Fibroblast of skin of abdomen (primary cell): ENCODE measurements around the gene OCEL1. TPM values are rescaled to one million over a fixed set of nuclear protein-coding genes. Genes with fewer than 3 reads are reported as not detected.
"Not testable (repeated sequence)": the region's sequence is repeated elsewhere in the genome, so short reads cannot be mapped to it uniquely, and the experiment has no call there.

Source experiments
- DNase-seq: peaks from one replicate; pipeline ENCODE4 v3.0.0-alpha.2; 2013
- polyA plus RNA-seq, 2 experiments: library from polyadenylated mRNA; unstranded; fragments of 120-200 nt; gene quantifications; one replicate each; pipeline ENCODE4 v1.2.1, GENCODE V29; 2013; ENCODE audit not compliant: insufficient read length in 2 of 2

Gene OCEL1, protein sequence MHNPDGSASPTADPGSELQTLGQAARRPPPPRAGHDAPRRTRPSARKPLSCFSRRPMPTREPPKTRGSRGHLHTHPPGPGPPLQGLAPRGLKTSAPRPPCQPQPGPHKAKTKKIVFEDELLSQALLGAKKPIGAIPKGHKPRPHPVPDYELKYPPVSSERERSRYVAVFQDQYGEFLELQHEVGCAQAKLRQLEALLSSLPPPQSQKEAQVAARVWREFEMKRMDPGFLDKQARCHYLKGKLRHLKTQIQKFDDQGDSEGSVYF
- polyA plus RNA-seq (2013, experiment 1 of 2; ENCODE audit: insufficient read length), result 13.6 TPM
- 14.3 TPM for polyA plus RNA-seq (2013, experiment 2 of 2; ENCODE audit: insufficient read length)

- DNase-seq, result peak; percentile 97
Observed at GRCh38 chr19:17226002-17226933, at the start of gene OCEL1. Gene OCEL1 (plus strand): TSS chr19:17226226. CDS start chr19:17226248, 22 bp downstream.

DNA sequence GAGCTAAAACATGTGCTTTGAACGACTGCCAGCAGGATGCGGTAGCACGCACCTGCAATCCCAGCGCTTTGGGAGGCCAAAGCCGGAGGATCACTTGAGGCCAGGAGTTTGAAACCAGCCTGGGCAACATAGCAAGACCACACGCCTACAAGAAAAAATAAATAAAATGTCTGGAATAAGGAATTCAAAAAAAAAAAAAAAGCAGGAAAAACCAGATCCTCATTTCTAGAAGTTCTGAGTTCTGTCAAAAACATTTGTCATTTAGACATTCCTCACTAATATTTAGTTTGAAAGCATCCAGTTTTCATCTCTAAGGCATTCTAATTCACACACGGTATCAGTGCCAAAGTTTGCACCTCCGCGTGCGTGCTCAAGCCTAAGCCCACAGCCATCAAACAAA is 47.7 kb upstream of the OCEL1 start:
- no peak for DNase-seq

- DNase-seq, result no peak
Observed at GRCh38 chr19:17180997-17181702, 44.9 kb upstream of the OCEL1 start.

GRCh38 chr19:17183271-17183761 is 42.7 kb upstream of the OCEL1 start:
- DNase-seq, result no peak

DNA sequence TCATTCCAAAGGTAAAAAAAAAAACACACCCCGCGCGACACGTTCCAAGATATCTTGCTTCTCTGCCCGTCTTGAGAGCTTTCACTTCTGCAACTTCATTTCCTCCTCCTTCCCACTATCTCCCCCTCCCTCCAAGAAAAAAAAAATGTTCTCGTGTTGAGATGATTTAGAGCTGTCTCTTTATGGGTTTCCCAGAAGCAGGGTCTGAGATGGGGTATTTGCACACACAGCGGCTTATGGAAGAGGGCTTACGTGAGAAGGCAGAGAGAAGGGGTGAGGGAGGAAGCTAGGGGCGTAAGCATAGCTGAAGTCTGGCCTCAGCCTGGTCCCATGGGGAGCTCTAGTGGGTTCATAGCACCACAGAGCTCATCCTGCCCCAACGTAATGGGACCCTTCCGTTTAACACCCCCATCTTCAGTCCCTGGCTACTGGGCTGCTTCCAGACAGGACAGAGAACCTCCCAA is 42.1 kb upstream of the OCEL1 start:
- no peak for DNase-seq

- no peak for DNase-seq
Observed at GRCh38 chr19:17184371-17184841, 41.6 kb upstream of the OCEL1 start.

DNA sequence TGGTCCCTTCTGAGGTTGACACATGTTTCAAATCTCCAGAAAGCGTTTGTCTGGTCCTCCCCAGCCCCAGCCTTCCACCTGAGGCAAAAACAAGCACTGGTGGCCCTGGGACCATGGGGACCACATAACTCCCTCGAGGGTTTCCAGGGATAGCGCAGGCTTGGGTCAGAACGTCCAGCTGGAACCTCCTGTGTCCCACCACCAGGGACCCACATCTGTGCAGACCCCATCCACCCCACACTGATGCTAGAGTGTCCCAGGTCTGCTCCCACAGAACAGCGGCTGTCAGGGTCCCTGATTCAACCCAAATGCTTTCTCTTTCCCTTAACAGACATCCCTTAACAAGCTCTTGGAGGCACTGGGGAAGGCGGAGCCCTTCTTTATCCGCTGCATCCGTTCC is 40.4 kb upstream of the OCEL1 start:
- DNase-seq, result no peak

- DNase-seq, result not testable (repeated sequence)
Observed at GRCh38 chr19:17191736-17192135, 34.3 kb upstream of the OCEL1 start.

DNA sequence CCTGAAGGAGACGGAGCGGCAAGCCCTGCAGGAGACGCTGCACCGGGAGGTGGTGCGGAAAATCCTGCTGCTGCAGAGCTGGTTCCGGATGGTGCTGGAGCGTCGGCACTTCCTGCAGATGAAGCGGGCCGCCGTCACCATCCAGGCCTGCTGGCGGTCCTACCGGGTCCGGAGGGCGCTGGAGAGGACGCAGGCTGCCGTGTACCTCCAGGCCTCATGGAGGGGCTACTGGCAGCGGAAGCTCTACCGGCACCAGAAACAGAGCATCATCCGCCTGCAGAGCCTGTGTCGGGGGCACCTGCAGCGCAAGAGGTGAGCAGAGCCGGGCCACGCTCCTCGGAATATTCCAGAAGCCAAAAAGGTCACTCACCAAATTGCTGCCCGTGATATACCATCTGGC is 33.3 kb upstream of the OCEL1 start:
- no peak for DNase-seq

DNA sequence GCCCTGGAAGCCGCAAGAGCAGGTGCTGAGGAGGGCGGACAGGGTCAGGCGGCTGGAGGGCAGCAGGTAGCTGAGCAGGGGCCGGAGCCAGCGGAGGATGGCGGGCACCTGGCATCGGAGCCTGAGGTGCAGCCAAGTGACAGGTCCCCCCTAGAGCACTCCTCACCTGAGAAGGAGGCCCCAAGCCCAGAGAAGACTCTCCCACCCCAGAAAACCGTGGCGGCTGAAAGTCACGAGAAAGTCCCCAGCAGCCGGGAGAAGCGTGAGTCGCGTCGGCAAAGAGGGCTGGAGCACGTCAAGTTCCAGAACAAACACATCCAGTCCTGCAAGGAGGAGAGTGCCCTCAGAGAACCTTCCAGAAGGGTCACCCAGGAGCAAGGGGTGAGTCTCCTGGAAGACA is 31.4 kb upstream of the OCEL1 start:
- DNase-seq, result no peak

DNA sequence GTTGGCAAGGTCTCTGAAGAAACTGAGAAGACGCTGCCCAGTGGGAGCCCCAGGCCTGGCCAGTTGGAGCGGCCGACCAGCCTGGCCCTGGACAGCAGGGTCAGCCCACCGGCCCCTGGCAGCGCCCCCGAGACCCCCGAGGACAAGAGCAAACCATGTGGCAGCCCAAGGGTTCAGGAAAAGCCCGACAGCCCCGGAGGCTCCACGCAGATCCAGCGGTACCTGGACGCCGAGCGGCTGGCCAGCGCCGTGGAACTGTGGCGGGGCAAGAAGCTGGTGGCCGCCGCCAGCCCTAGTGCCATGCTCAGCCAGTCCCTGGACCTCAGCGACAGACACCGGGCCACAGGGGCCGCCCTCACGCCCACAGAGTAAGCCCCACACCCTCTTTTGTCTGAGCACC is 30.9 kb upstream of the OCEL1 start:
- DNase-seq, result no peak

DNA sequence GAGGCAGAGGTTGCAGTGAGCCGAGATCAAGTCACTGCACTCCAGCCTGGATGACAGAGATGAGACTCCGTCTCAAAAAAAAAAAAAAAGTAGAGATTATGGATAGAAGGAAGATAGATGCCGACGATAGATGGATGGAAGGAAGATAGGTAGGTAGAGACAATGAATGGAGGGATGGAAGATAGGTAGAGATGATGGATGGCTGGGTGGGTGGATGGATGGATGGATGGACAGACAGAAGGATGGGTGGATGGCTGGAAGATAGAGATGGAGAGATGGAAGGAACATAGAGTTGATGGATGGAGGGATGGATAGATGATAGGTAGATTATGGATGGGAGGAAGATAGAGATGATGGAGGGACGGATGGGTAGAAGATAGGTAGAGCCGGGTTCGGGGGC is 29.4 kb upstream of the OCEL1 start:
- DNase-seq, result no peak

GRCh38 chr19:17197666-17198065 is 28.4 kb upstream of the OCEL1 start:
- DNase-seq, result no peak

GRCh38 chr19:17200408-17201079 is 25.5 kb upstream of the OCEL1 start:
- no peak for DNase-seq

- no peak for DNase-seq
Observed at GRCh38 chr19:17202249-17202648, 23.8 kb upstream of the OCEL1 start.

DNA sequence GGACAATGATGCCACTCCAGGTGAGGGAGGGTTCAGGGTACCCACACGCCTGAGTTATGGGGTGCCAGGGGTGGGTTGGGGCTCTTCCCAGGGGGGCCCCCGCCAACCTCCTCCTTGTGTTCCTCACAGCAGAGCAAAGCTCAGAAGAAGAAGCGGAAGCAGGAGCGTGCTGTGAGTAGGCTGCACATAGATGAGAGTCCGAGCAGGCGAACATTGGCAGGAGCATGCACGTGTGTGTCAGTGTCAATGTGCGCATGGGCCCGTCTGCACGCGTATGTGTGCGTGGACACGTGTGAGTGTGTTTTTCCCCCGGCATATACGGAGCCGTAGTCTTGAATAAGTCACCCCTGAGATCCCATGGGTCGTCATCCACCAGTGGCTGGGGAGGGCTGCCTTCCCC is 23.3 kb upstream of the OCEL1 start:
- DNase-seq, result no peak

DNA sequence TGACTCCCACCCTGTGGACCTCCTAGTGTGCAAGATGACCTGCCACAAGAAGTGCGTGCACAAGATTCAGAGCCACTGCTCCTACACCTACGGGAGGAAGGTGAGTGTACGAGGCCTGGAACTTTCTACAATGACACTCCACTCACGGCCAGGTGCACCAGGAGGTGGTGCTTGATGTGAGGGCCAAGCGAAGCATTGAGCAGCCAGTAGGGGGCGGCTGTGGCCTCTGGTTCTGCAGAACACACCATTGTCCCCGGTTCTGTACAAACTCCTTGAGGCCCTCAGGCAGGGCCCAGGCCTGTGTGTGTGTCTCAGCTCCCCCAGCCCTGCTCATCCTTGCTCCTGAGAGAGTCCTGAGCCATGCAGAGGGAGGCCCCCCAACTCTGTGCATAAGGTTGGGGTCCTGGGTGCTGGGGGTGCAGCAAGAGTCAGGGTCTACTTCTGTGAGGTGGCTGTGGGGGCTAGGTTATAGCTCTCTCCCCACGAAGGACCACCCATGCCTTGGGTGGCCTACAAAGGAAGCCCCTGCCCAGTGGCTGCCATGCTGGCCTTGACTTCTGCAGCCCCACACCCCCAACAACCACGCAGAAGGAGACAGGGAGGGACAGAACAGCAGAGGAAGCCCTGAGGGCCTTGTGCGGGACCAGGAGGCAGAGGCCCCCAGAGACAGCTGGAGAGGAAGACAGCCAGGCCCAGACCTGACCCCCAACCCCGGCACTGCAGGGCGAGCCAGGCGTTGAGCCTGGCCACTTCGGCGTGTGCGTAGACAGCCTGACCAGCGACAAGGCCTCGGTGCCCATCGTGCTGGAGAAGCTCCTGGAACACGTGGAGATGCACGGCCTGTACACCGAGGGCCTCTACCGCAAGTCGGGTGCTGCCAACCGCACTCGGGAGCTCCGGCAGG is 20.5 kb upstream of the OCEL1 start:
- DNase-seq, result peak; percentile 24

DNA sequence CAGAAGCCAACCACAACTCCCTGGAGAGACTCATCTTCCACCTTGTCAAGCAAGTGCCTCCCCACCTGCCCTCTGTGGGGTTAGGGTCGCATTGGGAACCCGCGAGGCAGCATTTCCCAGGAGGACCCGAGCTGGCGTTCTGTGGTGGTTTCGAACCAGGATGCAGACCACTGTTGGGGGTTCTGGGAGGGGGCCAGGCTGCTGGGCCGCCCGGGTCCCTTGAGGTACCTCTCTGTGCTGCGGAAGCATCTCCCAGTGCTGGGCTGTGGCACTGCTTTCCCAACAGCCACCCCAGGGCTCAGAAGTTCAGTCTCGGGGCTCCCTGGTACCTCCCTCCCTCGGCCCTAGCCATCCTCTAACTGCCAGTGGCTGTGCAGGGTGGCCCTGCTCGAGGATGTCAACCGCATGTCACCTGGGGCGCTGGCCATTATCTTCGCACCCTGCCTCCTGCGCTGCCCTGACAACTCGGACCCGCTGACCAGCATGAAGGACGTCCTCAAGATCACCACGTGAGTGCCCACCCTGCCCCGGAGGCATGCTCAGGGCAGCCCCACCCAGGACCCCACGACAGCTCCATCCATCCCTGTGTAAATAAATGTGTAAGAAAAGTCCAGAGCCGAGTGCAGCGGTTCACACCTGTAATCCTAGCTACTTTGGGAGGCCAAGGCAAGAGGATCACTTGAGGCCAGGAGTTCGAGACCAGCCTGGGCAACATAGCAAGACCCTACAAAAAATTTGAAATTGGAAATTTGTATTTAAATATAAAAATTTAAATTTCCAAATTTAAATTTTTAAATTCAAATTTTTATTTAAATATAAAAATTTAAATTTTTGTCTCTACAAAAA is 19.1 kb upstream of the OCEL1 start:
- no peak for DNase-seq

- peak; percentile 35 for DNase-seq
Observed at GRCh38 chr19:17209126-17210036, 16.6 kb upstream of the OCEL1 start.
